Type B pancreatic cell (in vitro differentiated cells): ENCODE data around the gene NEDD9. TPM values are rescaled to one million over a fixed set of nuclear protein-coding genes. Genes with fewer than 3 reads are reported as not detected.

Source experiments
- DNase-seq: peaks from one replicate; pipeline ENCODE4 v3.0.0; 2021; ENCODE audit warnings: mixed read lengths; ENCODE audit not compliant: unreplicated experiment; ENCODE audit errors: extremely low spot score
- H3K27ac Mint-ChIP-seq: 2 replicates; pipeline ENCODE4 v1.8.0; 2021; ENCODE audit warnings: mild to moderate bottlenecking, mixed read lengths
- H3K27me3 Mint-ChIP-seq: 2 replicates; pipeline ENCODE4 v1.8.0; 2021; ENCODE audit warnings: mixed read lengths
- H3K36me3 Mint-ChIP-seq: 2 replicates; pipeline ENCODE4 v1.8.0; 2021; ENCODE audit warnings: mixed read lengths
- H3K4me1 Mint-ChIP-seq: one replicate; pipeline ENCODE4 v1.8.0; 2021; ENCODE audit warnings: mixed read lengths; ENCODE audit not compliant: unreplicated experiment
- H3K4me3 Mint-ChIP-seq: 2 replicates; pipeline ENCODE4 v1.8.0; 2021; ENCODE audit warnings: mild to moderate bottlenecking, mixed read lengths
- H3K9me3 Mint-ChIP-seq: 2 replicates; pipeline ENCODE4 v1.8.0; 2021; ENCODE audit warnings: mixed read lengths
- total RNA-seq: library from RNA; stranded (reverse); gene quantifications from 2 replicates; pipeline ENCODE4 v1.2.1, GENCODE V29; 2021; ENCODE audit warnings: low replicate concordance
- TF ChIP-seq, protein P1 (sequence below): fragments of 200-600 bp; sonication (generic); conservative IDR thresholded peaks from 2 replicates; pipeline ENCODE4 v1.5.0; 2021; ENCODE audit warnings: antibody characterized with exemption, mild to moderate bottlenecking

NEDD9 gene
- total RNA-seq, 1 donor from 2014 or later = 21.3 TPM

DNA sequence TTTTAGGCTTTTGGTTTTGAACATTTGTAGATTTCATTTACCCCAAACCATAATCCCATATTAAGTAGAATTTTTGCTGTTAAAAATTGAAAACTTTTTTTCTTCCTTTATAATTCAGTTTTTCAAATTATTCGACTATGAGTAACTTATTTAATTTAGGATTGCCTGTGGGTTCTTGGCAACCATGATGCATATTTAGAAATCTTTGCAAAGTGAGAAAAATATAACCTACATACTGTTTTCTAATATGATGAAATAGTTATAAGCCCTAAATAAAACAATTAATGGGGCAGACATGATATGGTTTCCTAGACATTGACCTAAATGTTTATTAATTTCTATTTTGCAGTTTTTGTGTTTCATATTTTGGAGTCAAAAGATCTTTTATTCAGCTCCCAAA, 23.6 kb downstream of the NEDD9 start:
- peaks cover 28% of the 10 kb centered on the region for H3K36me3 Mint-ChIP-seq
- H3K9me3 Mint-ChIP-seq = no peaks in the 10 kb centered on the region
- TF ChIP-seq, protein P1, sequence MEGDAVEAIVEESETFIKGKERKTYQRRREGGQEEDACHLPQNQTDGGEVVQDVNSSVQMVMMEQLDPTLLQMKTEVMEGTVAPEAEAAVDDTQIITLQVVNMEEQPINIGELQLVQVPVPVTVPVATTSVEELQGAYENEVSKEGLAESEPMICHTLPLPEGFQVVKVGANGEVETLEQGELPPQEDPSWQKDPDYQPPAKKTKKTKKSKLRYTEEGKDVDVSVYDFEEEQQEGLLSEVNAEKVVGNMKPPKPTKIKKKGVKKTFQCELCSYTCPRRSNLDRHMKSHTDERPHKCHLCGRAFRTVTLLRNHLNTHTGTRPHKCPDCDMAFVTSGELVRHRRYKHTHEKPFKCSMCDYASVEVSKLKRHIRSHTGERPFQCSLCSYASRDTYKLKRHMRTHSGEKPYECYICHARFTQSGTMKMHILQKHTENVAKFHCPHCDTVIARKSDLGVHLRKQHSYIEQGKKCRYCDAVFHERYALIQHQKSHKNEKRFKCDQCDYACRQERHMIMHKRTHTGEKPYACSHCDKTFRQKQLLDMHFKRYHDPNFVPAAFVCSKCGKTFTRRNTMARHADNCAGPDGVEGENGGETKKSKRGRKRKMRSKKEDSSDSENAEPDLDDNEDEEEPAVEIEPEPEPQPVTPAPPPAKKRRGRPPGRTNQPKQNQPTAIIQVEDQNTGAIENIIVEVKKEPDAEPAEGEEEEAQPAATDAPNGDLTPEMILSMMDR = no peak
- peaks cover 40% of the 10 kb centered on the region for H3K4me1 Mint-ChIP-seq
- no peaks in the 10 kb centered on the region for H3K27me3 Mint-ChIP-seq
- DNase-seq = no peak
- no peak overlapping the region for H3K4me3 Mint-ChIP-seq
- H3K27ac Mint-ChIP-seq = no peak overlapping the region

DNA sequence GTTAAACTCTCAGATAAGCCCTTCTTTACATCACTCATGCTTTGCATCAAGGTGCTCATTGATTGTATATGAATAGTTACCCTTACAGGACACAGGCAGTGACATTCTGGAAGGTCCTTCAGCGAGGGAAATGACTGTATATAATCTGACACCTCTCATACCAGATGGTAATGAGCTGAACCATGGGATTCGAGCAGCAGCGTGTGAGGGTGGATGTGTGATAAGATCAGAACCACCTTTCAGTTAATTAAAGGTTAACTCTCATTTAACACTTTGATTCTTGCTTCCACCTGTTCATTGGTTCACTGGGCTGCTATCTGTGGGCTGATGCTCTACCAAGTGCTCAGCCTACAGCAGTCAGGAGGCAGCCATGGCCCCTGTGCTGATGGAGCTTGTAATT, 24.2 kb downstream of the NEDD9 start:
- Mint-ChIP-seq H3K9me3 (no peaks in the 10 kb centered on the region), H3K4me1 (peaks cover 42% of the 10 kb centered on the region), H3K4me3 (no peak overlapping the region), H3K36me3 (peaks cover 29% of the 10 kb centered on the region), H3K27ac (peak overlapping the region; percentile 35), H3K27me3 (no peaks in the 10 kb centered on the region)
- TF ChIP-seq, protein P1 = no peak
- no peak for DNase-seq

DNA sequence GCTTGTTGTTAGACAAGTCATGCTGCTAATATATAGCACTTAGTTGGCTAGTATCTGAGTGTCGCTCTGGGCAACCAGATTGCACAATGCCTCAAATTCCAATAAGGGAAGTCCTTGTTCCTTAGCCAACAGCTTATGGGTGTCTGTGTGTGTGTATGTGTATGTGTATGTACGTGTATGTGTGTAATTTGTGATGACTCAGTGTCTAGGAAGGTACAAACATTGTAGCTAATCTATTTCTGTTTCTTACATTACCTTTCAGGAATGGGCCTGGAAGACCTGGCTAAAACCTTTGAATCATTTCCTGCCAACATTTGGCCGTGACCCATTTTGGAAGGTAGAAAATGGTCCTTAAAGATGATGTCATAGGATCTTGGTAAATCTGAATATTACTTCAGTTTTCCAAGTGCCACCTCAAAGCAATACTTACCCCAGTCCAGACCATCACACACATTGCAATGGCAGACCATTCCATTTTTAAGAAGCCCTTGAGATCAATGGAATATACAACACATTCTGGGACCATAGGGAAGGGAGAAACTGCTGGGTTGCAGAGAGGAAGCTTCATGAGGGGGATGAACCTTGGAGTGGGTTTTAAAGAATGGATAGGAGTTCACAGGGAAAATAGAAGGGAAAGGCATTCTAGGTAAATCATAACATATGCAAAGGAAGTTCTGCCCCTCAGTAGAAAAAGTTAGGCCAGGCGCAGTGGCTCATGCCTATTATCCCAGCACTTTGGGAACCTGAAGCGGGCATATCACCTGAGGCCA, 25.1 kb downstream of the NEDD9 start:
- Mint-ChIP-seq H3K27ac (peak overlapping the region; percentile 90), H3K4me1 (peaks cover 48% of the 10 kb centered on the region), H3K36me3 (peaks cover 29% of the 10 kb centered on the region), H3K27me3 (no peaks in the 10 kb centered on the region), H3K9me3 (no peaks in the 10 kb centered on the region), H3K4me3 (peak overlapping the region; percentile 24)
- TF ChIP-seq, protein P1 = no peak
- DNase-seq = no peak

DNA sequence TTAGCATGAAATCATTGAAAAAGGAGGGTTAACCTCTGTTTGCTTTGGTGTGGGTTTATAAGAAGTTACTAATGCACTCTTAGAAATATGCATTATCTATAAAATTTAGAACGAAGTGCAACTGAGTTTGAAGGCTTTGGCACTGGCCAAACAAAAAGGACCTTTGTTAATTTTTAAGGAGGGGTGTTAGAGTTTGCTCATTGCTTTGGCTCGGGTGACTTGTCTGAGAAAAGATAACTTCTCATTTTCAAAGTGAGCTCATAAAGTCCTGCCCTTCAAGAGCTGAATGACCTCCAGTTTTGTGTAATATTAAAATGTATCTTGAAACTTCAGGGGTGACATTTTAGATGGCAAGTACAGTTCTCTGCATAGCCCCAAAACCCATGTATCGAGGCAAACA, 25.9 kb downstream of the NEDD9 start:
- DNase-seq = no peak
- H3K9me3 Mint-ChIP-seq = no peaks in the 10 kb centered on the region
- H3K4me3 Mint-ChIP-seq = no peak overlapping the region
- peak overlapping the region; percentile 90 for H3K27ac Mint-ChIP-seq
- peaks cover 33% of the 10 kb centered on the region for H3K36me3 Mint-ChIP-seq
- peaks cover 55% of the 10 kb centered on the region for H3K4me1 Mint-ChIP-seq
- TF ChIP-seq, protein P1 = no peak
- no peaks in the 10 kb centered on the region for H3K27me3 Mint-ChIP-seq

DNA sequence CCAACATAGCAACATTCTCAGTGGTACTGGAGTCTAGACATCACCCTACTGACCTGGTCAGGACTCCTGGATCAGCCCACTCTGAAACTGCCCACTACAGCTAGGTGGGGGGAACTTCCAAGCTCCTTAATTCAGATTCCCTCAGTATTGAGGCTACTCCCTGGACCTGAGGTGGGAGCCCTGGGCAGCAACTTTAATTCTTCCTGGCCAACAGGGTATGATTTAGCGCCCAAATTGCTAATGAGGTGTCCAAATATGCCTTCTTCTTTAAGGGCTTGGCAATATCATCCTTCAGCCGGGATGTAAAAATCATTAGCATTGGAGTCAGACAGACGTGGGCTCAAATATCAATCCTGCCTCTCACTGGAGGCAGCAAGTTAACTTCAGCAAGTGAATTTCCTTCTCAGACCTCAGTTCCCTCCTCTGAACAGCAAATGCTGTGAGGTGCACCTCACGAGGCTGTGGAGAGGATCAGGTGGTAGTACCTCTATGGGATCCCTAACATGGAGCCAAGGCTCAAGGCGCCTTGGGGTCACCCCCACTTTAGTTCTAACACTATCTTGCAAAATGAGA, 27.6 kb downstream of the NEDD9 start:
- no peaks in the 10 kb centered on the region for H3K27me3 Mint-ChIP-seq
- H3K36me3 Mint-ChIP-seq = peaks cover 41% of the 10 kb centered on the region
- TF ChIP-seq, protein P1 = no peak
- DNase-seq = no peak
- peaks cover 57% of the 10 kb centered on the region for H3K4me1 Mint-ChIP-seq
- no peaks in the 10 kb centered on the region for H3K9me3 Mint-ChIP-seq
- no peak overlapping the region for H3K4me3 Mint-ChIP-seq
- H3K27ac Mint-ChIP-seq = no peak overlapping the region
